ENCODE measurements around the gene PDE1C.
"Not testable (repeated sequence)": the region's sequence is repeated elsewhere in the genome, so short reads cannot be mapped to it uniquely, and the experiment has no call there.

The PDE1C gene

DNA sequence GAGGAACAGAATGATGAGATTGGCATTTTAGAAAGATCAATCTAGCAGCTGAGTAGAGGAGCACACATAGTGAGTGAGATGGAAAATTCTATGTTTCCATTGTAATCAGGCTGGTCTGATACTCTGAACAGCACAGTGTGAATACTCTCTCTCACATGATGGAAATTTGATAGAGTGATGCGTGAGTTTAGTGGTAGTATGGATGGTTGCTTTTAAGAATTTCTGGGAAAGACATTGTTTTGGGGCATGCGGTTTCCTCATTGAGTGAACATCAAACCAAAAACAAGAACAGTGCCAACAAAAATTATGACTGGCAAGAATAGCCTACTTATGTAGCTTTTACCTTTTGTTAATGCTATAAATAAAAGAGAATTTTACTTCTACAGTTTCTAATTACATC is 183.2 kb downstream of the PDE1C start:
- DNase-seq: no peak

DNA sequence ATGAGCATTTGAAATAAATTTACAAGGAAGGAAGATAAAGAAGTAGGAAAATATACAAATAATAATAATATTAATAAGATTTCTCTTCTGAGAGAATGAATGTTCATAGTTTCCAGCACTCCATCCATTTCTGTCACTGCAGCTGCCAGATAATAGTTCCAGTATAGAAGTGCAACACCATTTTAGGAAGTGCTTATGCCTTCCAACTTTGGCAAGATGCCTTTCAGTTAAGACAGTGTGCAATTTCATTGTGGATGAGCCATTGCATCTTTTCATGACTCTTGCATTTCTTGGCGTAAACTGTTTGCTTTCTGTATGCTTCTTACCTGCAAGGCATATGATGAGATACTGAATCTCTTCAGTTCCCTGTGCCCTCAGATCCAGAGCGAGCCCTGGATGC is 185.0 kb downstream of the PDE1C start:
- DNase-seq: no peak

DNA sequence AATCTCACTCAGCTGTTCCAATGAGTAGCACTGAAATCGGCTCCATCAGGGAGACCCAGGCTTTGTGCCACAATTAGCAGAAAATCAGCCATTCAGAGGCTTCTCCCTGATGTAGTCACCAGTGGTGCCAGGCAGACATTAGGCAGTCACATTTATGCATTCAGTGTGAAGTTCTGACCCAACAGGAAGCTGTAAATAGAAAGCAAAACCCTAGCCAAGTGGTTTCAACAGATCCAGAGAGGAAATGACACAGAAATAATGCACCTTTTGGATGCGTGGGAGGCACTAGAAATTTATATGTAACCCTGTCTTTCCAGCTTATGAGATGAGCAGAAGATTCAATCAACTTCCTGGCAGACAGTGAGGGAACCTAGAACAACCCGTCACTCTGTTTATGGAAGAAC is 186.4 kb downstream of the PDE1C start:
- DNase-seq: no peak

- no peak for DNase-seq
Measured at GRCh38 chr7:31882187-31882586, 188.0 kb downstream of the PDE1C start.

- no peak for DNase-seq
Measured at GRCh38 chr7:31878875-31879274, 191.3 kb downstream of the PDE1C start.

DNA sequence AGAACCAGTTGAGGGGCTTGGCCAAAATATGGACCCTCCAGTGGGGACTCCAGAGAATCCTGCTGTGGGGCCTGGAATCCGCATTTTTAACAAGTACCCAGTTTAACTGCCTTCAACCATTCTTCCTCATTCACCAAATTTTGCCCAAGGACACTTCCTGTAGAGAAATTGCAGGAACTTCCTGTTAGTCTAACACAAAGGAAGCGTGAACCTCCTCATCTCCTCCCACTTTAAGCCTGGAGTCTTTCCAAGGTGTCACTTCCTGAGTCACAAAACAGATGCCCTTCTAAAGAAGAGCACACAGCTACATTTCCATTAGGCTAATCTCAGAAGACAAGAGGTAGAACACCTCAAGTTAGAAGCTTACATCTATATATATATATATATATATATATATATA is 194.8 kb downstream of the PDE1C start:
- no peak for DNase-seq

DNA sequence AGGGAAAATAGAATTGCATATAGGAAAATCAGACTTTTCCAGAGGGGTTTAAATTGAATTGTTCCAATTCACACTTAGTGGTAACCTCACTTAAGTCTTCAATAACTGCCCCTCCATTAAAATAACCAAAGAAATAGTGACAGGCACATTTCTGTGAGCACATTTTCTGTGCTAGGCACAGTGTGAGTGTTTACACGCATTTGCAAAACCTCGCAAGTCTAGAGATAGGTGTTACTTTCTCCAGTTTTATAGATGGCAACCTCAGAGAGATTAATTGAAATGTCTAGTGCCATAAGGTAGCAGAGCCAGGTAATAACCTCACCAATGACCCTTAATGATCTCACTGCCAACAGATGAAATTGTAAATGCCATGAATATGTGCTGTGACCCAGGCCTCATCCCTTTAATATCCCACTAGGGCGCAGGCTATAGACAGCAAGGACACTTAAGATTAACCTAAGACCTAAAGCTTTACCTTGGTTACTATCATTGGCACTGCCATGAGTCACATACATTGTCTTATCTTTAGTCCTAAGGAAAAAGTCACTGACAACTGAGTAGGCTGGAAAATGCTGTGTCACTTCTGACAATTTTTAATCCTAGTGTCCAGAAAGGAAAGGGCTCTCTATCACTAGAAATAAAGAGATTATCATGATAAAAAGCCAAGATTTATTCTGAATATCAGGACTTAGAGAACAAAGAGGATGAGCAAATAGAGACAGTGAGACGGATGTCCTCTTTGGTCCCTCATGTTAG is 195.4 kb downstream of the PDE1C start:
- DNase-seq: no peak

DNA sequence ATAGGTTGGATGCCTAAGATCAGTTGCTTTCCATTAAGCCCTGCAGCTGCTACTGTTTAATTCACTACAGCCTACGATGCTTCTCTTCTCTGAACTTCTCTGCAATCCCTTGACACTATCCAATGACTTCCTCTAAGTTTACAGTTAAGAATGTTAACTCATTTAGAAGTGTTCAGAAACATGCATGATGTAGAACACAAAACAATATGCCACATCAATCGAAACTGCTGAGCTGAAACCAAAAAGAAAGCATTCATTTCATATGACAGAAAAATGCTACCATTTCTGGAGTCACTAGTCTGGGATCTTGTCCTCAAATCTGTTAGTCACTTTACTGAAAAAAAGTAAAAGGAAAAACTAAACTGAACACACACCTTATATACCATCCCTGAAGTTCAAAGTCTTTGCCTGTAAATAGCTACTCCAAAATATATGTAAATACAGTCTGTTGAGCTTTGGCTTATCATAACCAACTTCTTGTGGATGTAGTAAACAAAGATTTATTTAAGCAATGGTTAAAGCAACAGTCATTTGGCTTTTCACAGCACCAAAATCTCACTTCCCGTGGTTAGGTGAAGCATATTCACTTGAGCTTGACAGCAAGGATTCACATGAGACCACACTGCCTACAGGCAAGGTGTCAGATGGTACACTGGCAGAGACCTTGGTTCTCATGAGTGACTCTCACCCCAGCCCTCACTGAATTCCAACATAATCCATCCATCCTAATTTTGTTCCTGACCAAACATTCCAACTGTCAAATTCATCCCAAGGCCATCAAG is 196.2 kb downstream of the PDE1C start:
- no peak for DNase-seq

DNA sequence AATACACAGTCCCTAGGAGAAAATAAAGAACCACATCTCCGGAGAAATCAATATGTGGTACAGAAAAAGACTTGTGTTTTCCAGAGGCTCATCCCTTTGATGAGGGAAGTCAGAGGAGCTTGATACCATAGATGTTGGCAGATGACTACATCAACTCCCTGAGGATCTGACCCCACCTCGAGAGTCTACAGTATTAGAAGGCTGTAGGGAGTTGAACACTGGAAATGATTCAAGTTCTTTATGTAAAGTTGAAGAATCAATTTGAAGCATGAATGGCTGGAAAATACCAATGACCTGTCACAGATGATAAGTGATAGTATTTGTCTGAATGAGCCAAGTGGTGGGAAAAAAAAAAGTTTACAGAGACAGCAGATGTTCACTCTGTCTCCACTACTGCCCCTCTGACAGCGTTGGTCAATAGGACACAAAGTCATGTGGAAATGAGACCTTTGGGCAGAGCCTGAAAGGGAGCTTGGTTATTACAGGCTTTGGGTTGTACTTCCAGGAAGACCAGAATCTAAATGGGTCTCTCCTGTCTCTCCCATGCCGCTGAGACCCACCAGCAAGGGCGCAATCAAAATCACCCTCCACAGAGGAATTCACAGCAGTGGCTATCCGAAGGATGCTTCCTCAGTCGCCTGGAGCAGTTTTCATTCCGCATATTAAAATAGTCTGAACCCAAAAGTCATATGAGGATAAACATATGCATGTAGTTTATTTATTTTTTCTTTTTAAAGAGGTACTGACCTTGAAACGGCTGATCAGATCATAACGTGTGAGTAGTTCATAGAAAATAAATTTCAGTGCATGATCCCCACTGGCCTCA is 197.4 kb downstream of the PDE1C start:
- no peak for DNase-seq

- no peak for DNase-seq
Measured at GRCh38 chr7:31864646-31865045, 205.6 kb downstream of the PDE1C start.

GRCh38 chr7:31860925-31861324 is 209.3 kb downstream of the PDE1C start:
- no peak for DNase-seq

GRCh38 chr7:31858055-31858454 is 212.2 kb downstream of the PDE1C start:
- no peak for DNase-seq

GRCh38 chr7:31857172-31857571 is 213.0 kb downstream of the PDE1C start:
- no peak for DNase-seq

- DNase-seq: no peak
Measured at GRCh38 chr7:31856337-31856736, 213.9 kb downstream of the PDE1C start.

- DNase-seq: no peak
Measured at GRCh38 chr7:31855530-31855929, 214.7 kb downstream of the PDE1C start.

DNA sequence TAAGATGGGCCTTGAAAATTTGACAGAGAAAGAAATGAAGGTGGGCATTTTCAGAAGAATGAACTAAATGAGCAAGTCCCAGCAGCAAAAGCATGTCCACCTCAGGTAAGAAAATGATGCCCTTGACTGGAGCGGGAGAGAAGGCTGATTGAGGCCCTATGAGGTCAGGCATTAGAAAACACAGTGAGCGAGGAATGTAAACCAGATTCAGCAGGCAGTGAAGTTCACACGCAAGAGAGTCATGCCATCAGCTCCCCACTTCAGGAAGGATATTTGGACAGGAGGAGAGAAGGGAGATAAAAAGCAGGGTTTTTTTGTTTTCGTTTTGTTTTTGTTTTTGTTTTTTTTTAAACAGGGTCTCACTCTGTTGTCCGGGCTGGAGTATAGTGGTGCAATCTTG is 216.8 kb downstream of the PDE1C start:
- no peak for DNase-seq

GRCh38 chr7:31852462-31852861 is 217.7 kb downstream of the PDE1C start:
- no peak for DNase-seq

DNA sequence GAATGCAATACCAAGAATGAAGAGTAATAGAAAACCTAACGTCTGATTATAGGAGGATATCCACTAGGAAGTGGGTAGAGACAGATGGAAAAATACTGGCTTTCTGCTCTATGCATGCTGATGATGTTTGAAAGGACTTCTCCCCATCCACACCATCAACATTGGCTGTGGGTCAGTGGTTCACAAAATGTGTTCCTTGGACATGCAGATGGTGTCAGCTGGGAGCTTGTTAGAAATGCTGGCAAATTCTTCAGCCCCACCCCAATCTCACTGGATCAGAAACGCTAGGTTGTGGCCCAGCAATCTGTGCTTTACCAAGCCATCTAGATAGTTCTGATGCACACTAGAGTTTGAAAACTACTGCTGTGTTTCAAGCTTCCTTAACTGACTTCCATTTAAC is 219.1 kb downstream of the PDE1C start:
- DNase-seq: no peak

- no peak for DNase-seq
Measured at GRCh38 chr7:31850601-31851000, 219.6 kb downstream of the PDE1C start.

GRCh38 chr7:31850066-31850465 is 220.1 kb downstream of the PDE1C start:
- no peak for DNase-seq

DNA sequence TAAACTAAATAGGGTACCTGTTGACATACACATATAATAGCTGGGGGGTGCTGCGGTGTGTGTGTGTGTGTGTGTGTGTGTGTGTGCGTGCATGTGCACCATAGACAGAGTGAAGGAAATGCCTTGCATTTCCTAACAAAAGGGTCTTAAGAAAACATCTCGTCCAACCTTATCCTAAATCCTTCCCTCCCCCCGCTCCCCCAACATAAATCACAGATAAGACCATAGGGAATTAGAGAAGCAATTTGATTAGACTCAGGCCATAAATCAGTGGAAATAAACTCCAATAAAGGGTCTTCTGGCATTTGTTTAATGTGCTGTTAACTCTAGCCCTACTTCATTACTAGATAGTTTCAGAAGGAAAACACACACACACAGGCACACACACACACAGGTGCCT is 234.7 kb downstream of the PDE1C start:
- DNase-seq: no peak

GRCh38 chr7:31833625-31834024 is 236.6 kb downstream of the PDE1C start:
- DNase-seq: not testable (repeated sequence)

GRCh38 chr7:31828520-31828919 is 241.7 kb downstream of the PDE1C start:
- DNase-seq: no peak

DNA sequence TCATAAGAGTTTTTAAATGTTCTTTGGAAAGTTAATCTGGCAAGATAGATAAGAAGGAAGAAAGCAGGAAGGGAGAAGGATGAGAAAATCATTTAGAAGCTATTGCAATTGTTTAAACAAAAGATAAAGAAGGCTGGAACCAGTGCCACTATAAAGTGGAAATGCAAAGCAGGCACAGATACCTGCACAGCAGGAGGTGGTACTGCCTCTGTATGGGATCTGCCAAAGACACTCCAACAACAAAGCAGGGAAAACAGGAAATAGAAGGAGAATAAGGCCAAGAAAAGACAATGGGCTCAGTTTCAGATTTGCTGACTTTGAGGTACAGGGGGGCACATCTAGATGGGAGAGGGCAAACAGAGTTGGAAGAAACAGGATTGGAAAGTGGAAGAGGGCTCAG is 244.6 kb downstream of the PDE1C start:
- DNase-seq: no peak
